HCT116 (cell line): ENCODE measurements around the gene CMPK2.

Experiments used
- EGR1 ChIP-seq: IDR thresholded peaks from 2 replicates; pipeline ENCODE4 v1.6.1; 2012; ENCODE audit warnings: low read depth
- EZH2 ChIP-seq: fragments of 200-600 bp; sonication (generic); IDR thresholded peaks from 2 replicates; pipeline ENCODE4 v1.6.1; 2017; ENCODE audit warnings: antibody characterized with exemption, mixed run types
- EZH2phosphoT487 ChIP-seq: fragments of 200-600 bp; IDR thresholded peaks from 2 replicates; pipeline ENCODE4 v1.6.1; 2018; ENCODE audit warnings: antibody characterized with exemption, borderline replicate concordance
- SIN3A ChIP-seq: IDR thresholded peaks from 2 replicates; pipeline ENCODE4 v1.6.1; 2012; ENCODE audit warnings: low read depth
- TF ChIP-seq, protein P1 (sequence below), 3 experiments: fragments of 200-600 bp in 1 of 3; sonication (generic) in 1 of 3; IDR thresholded peaks in 2 of 3; conservative IDR thresholded peaks in 1 of 3; 2 replicates each; pipeline ENCODE4 v1.5.1; 2012 to 2017; ENCODE audit warnings: low read depth in 2 of 3, low read length in 2 of 3, antibody characterized with exemption in 1 of 3, borderline replicate concordance in 1 of 3, control low read depth in 1 of 3, mild to moderate bottlenecking in 1 of 3, mixed read lengths in 1 of 3, mixed run types in 1 of 3, moderate library complexity in 1 of 3; ENCODE audit not compliant: insufficient read depth in 1 of 3
- TF ChIP-seq, protein P2 (sequence below): IDR thresholded peaks from 2 replicates; pipeline ENCODE4 v1.6.1; 2012

DNA sequence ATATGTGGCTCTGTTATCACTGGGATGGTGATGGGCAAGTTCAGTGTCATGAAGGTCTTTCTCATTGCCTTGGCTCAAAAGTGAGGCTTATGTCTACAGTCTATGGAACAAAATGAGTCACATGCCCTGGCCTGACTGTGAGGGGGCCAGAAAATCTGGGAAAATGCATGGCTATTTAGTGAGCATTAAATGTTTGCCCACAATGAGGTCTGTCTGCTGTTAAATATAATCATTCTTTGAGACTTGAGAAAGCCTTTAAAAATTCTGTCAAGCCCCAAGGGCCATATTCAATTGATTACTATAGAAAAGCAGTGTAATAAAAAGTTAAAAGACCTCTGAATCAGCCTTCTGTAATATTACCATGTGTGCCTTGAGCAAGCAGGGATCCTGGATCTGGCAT, 46.0 kb upstream of the CMPK2 start:
- TF ChIP-seq, protein P1, sequence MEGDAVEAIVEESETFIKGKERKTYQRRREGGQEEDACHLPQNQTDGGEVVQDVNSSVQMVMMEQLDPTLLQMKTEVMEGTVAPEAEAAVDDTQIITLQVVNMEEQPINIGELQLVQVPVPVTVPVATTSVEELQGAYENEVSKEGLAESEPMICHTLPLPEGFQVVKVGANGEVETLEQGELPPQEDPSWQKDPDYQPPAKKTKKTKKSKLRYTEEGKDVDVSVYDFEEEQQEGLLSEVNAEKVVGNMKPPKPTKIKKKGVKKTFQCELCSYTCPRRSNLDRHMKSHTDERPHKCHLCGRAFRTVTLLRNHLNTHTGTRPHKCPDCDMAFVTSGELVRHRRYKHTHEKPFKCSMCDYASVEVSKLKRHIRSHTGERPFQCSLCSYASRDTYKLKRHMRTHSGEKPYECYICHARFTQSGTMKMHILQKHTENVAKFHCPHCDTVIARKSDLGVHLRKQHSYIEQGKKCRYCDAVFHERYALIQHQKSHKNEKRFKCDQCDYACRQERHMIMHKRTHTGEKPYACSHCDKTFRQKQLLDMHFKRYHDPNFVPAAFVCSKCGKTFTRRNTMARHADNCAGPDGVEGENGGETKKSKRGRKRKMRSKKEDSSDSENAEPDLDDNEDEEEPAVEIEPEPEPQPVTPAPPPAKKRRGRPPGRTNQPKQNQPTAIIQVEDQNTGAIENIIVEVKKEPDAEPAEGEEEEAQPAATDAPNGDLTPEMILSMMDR (IDR thresholded peaks at IDR 0.05 in 2 of 3, conservative IDR thresholded peaks at IDR 0.05 in 1 of 3; ENCODE audit: borderline replicate concordance in 1 of 3, insufficient read depth in 1 of 3, low read depth in 2 of 3, low read length in 2 of 3): no peak
- no peak for TF ChIP-seq EZH2
- TF ChIP-seq, protein P2, sequence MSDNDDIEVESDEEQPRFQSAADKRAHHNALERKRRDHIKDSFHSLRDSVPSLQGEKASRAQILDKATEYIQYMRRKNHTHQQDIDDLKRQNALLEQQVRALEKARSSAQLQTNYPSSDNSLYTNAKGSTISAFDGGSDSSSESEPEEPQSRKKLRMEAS: no peak
- no peak for TF ChIP-seq EZH2phosphoT487
- no peak for TF ChIP-seq SIN3A
- TF ChIP-seq EGR1: no peak
